Measurements from ENCODE around the gene NMBR. TPM values are rescaled to one million over a fixed set of nuclear protein-coding genes. Genes with fewer than 3 reads are reported as not detected.

NMBR gene
- total RNA-seq, 3 donors from 2014 or later (not counting 1 experiment from before 2014, with no cell fraction given), result not detected

- Histone ChIP-seq H3K27me3 (ENCODE audit: control insufficient read depth, insufficient read depth, low read length) (no peaks in the 10 kb centered on the region), H3K9me3 (ENCODE audit: control insufficient read depth, insufficient read depth, low read length) (no peaks in the 10 kb centered on the region), H3K4me1 (ENCODE audit: control insufficient read depth, insufficient read depth, low read length) (no peaks in the 10 kb centered on the region), H3K4me3 (ENCODE audit: low read length) (no peak overlapping the region), H3K27ac (ENCODE audit: low read length) (no peak overlapping the region), H3K36me3 (ENCODE audit: control insufficient read depth, insufficient read depth, low read length) (peaks cover 41% of the 10 kb centered on the region)
- Mint-ChIP-seq H3K9me3 (peaks cover 5 to 10% of the 10 kb centered on the region in 2 donors), H3K27me3 (ENCODE audit: low read depth in 2 of 2) (no peaks in the 10 kb centered on the region), H3K27ac (peak overlapping the region in 1 of 2 donors; percentile 39), H3K4me1 (peaks cover 9 to 26% of the 10 kb centered on the region in 2 donors), H3K4me3 (no peak overlapping the region), H3K36me3 (peaks cover 34% of the 10 kb centered on the region)
- ATAC-seq (no peak), DNase-seq (no peak)
- intact Hi-C loops (cut with micrococcal nuclease), result no loop called here
- TF ChIP-seq, protein P1, sequence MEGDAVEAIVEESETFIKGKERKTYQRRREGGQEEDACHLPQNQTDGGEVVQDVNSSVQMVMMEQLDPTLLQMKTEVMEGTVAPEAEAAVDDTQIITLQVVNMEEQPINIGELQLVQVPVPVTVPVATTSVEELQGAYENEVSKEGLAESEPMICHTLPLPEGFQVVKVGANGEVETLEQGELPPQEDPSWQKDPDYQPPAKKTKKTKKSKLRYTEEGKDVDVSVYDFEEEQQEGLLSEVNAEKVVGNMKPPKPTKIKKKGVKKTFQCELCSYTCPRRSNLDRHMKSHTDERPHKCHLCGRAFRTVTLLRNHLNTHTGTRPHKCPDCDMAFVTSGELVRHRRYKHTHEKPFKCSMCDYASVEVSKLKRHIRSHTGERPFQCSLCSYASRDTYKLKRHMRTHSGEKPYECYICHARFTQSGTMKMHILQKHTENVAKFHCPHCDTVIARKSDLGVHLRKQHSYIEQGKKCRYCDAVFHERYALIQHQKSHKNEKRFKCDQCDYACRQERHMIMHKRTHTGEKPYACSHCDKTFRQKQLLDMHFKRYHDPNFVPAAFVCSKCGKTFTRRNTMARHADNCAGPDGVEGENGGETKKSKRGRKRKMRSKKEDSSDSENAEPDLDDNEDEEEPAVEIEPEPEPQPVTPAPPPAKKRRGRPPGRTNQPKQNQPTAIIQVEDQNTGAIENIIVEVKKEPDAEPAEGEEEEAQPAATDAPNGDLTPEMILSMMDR (IDR thresholded peaks at IDR 0.05), result no peak
These were observed 31.2 kb upstream of the NMBR start for GRCh38 chr6:142178129-142178528.

DNA sequence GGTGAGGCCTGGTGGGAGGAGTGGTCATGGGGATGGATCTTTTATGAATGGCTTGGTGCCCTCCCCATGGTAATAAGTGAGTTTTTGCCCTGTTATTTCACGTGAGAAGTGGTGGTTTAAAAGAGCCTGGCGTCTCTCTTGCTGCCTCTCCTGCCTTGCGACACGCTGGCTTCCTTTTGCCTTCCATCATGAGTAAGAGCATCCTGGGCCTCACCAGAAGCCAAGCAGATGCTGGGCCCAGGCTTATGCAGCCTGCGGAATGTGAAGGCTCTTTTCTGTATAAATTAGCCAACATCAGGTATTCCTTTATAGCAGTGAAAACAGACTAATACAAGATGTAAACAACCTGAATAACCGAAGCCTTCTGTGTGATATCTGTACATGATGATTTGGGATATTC, 27.8 kb upstream of the NMBR start:
- Mint-ChIP-seq H3K4me3 (no peak overlapping the region), H3K9me3 (peaks cover 5 to 10% of the 10 kb centered on the region in 2 donors), H3K4me1 (peaks cover 13 to 33% of the 10 kb centered on the region in 2 donors), H3K27me3 (ENCODE audit: low read depth in 2 of 2) (no peaks in the 10 kb centered on the region), H3K36me3 (peaks cover 44% of the 10 kb centered on the region), H3K27ac (no peak overlapping the region)
- Histone ChIP-seq H3K27me3 (ENCODE audit: control insufficient read depth, insufficient read depth, low read length) (no peaks in the 10 kb centered on the region), H3K9me3 (ENCODE audit: control insufficient read depth, insufficient read depth, low read length) (no peaks in the 10 kb centered on the region), H3K4me1 (ENCODE audit: control insufficient read depth, insufficient read depth, low read length) (no peaks in the 10 kb centered on the region), H3K36me3 (ENCODE audit: control insufficient read depth, insufficient read depth, low read length) (peaks cover 63% of the 10 kb centered on the region), H3K27ac (ENCODE audit: low read length) (no peak overlapping the region), H3K4me3 (ENCODE audit: low read length) (no peak overlapping the region)
- no peak for DNase-seq
- WGBS (ENCODE audit: insufficient coverage), result 95% methylated on average over 5 of the region's 6 CpGs
- TF ChIP-seq, protein P1 (IDR thresholded peaks at IDR 0.05), result no peak
- ATAC-seq, result no peak
- intact Hi-C loops (cut with micrococcal nuclease), result no loop called here

DNA sequence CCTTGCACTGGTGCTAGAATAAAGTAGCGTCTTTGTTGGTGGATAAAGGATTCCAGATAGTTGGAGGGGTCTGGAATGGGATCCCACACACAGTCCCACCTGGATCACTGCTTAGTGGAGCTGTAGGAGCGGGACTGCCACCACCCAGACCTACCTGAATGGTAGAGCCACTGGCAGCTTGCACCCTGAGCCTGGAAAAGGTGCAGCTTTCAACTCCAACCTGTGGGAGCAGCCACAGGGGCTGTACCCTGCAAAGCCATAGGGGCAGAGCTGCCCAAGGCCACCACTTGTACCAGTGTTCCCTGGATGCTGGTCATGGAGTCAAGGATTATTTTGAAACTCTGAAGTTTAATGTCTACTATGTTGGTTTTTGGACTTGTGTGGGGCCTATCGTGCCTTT, 27.1 kb upstream of the NMBR start:
- Mint-ChIP-seq H3K9me3 (peaks cover 5 to 10% of the 10 kb centered on the region in 2 donors), H3K27me3 (ENCODE audit: low read depth in 2 of 2) (no peaks in the 10 kb centered on the region), H3K36me3 (peaks cover 44% of the 10 kb centered on the region), H3K27ac (no peak overlapping the region), H3K4me3 (no peak overlapping the region), H3K4me1 (peaks cover 13 to 33% of the 10 kb centered on the region in 2 donors)
- Histone ChIP-seq H3K9me3 (ENCODE audit: control insufficient read depth, insufficient read depth, low read length) (no peaks in the 10 kb centered on the region), H3K4me1 (ENCODE audit: control insufficient read depth, insufficient read depth, low read length) (no peaks in the 10 kb centered on the region), H3K4me3 (ENCODE audit: low read length) (no peak overlapping the region), H3K36me3 (ENCODE audit: control insufficient read depth, insufficient read depth, low read length) (peaks cover 63% of the 10 kb centered on the region), H3K27me3 (ENCODE audit: control insufficient read depth, insufficient read depth, low read length) (no peaks in the 10 kb centered on the region), H3K27ac (ENCODE audit: low read length) (no peak overlapping the region)
- TF ChIP-seq, protein P1 (IDR thresholded peaks at IDR 0.05), result no peak
- intact Hi-C loops (cut with micrococcal nuclease), result no loop called here
- no peak for ATAC-seq
- 100% methylated on average over 3 of the region's 3 CpGs for WGBS (ENCODE audit: insufficient coverage)
- DNase-seq, result no peak

DNA sequence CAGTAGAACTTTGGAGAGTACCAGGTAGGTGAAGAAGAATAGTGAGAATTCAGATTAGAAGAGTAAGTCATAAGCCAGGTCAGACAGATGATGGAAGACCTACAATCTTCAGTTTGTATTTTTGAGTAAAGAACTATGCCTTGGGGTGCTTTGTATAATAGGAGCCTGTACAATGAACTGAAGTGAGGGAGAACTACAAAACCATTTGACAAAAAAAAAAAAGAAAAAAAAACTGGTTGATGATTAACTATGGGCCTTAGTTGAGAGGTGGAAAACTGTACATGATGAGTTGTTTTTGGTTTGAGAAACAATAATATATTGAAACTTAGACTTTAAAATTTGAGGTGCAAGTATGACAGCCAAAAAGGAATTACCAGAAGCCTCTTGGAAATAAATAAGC, 25.8 kb upstream of the NMBR start:
- H3K27me3 Mint-ChIP-seq (ENCODE audit: low read depth in 2 of 2), result no peaks in the 10 kb centered on the region
- no peaks in the 10 kb centered on the region for H3K9me3 ChIP-seq (ENCODE audit: control insufficient read depth, insufficient read depth, low read length)
- H3K36me3 ChIP-seq (ENCODE audit: control insufficient read depth, insufficient read depth, low read length), result peaks cover 64% of the 10 kb centered on the region
- H3K36me3 Mint-ChIP-seq, result peaks cover 36% of the 10 kb centered on the region
- no peak overlapping the region for H3K27ac ChIP-seq (ENCODE audit: low read length)
- intact Hi-C loops (cut with micrococcal nuclease), result no loop called here
- DNase-seq (no peak), ATAC-seq (no peak)
- no peaks in the 10 kb centered on the region for H3K4me1 ChIP-seq (ENCODE audit: control insufficient read depth, insufficient read depth, low read length)
- H3K4me3 ChIP-seq (ENCODE audit: low read length), result no peak overlapping the region
- no peaks in the 10 kb centered on the region for H3K27me3 ChIP-seq (ENCODE audit: control insufficient read depth, insufficient read depth, low read length)
- peak overlapping the region in 1 of 2 donors; percentile 40 for H3K27ac Mint-ChIP-seq
- H3K9me3 Mint-ChIP-seq, result peaks cover 2 to 4% of the 10 kb centered on the region in 2 donors
- TF ChIP-seq, protein P1 (IDR thresholded peaks at IDR 0.05), result no peak
- no peak overlapping the region for H3K4me3 Mint-ChIP-seq
- H3K4me1 Mint-ChIP-seq, result peaks cover 10 to 28% of the 10 kb centered on the region in 2 donors

Data from natural killer cell (primary cell).